CMK (cell line): Measurements from ENCODE around the gene IL10RB.

ENCODE experiments used
- DNase-seq: peaks from one replicate; pipeline ENCODE4 v3.0.0-alpha.2; 2010; ENCODE audit warnings: low read depth

The IL10RB gene

GRCh38 chr21:33267250-33267649, 1.1 kb downstream of the IL10RB start:
- DNase-seq = no peak

- DNase-seq = no peak
Observed at GRCh38 chr21:33268393-33268736, 2.2 kb downstream of the IL10RB start.

- no peak for DNase-seq
Observed at GRCh38 chr21:33268737-33269441, 2.7 kb downstream of the IL10RB start.

GRCh38 chr21:33270986-33271385, 4.8 kb downstream of the IL10RB start:
- DNase-seq = no peak

- no peak for DNase-seq
Observed at GRCh38 chr21:33273044-33273443, 6.9 kb downstream of the IL10RB start.

GRCh38 chr21:33278721-33279120, 12.6 kb downstream of the IL10RB start:
- DNase-seq = no peak

GRCh38 chr21:33279330-33279820, 13.2 kb downstream of the IL10RB start:
- no peak for DNase-seq

GRCh38 chr21:33281096-33281652, 15.0 kb downstream of the IL10RB start:
- DNase-seq = no peak

GRCh38 chr21:33283203-33283602, 17.0 kb downstream of the IL10RB start:
- no peak for DNase-seq

GRCh38 chr21:33286076-33286475, 19.9 kb downstream of the IL10RB start:
- DNase-seq = no peak

- no peak for DNase-seq
Observed at GRCh38 chr21:33286600-33287456, 20.7 kb downstream of the IL10RB start.

- DNase-seq = no peak
Observed at GRCh38 chr21:33289199-33289819, 23.1 kb downstream of the IL10RB start.

GRCh38 chr21:33290441-33290840, 24.3 kb downstream of the IL10RB start:
- no peak for DNase-seq

- DNase-seq = no peak
Observed at GRCh38 chr21:33291686-33292085, 25.5 kb downstream of the IL10RB start.

GRCh38 chr21:33292724-33293123, 26.6 kb downstream of the IL10RB start:
- no peak for DNase-seq

- no peak for DNase-seq
Observed at GRCh38 chr21:33293136-33293535, 27.0 kb downstream of the IL10RB start.

GRCh38 chr21:33293811-33294216, 27.6 kb downstream of the IL10RB start:
- no peak for DNase-seq

GRCh38 chr21:33296156-33296555, 30.0 kb downstream of the IL10RB start:
- no peak for DNase-seq

- no peak for DNase-seq
Observed at GRCh38 chr21:33299181-33299752, 33.1 kb downstream of the IL10RB start.

- DNase-seq = peak; percentile 78
Observed at GRCh38 chr21:33300701-33301631, 34.8 kb downstream of the IL10RB start.

- no peak for DNase-seq
Observed at GRCh38 chr21:33301632-33302002, 35.5 kb downstream of the IL10RB start.
